ENCODE results near the gene KIF1A. TPM values are rescaled to one million over a fixed set of nuclear protein-coding genes. Genes with fewer than 3 reads are reported as not detected.

KIF1A gene
- total RNA-seq, 1 experiment from 2014 or later, result 279 TPM

DNA sequence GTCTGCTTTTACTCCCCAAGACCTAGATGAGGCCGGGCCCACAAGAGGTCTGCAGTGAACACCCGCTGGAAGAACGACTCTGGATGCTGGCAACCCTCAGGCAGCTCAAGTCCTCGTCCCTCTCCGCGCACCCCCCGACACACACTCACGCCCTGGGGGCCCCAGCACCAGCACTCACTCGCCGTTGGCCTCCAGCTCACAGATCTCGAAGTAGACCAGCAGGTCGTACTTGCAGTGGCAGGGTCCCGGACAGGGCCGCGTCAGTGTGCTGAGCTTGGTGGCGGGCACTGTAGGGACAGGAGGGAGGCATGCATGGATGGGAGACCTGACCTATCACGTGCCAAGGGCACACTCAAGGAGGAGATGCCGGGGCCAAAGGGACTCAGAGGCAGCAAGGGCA is 78.9 kb downstream of the KIF1A start:
- ATAC-seq (no peak), DNase-seq (ENCODE audit: low spot score) (no peak)
- Mint-ChIP-seq H3K27ac (no peak overlapping the region), H3K27me3 (ENCODE audit: low read depth) (no peaks in the 10 kb centered on the region), H3K4me1 (no peaks in the 10 kb centered on the region), H3K36me3 (peaks cover 53% of the 10 kb centered on the region), H3K9me3 (no peaks in the 10 kb centered on the region), H3K4me3 (no peak overlapping the region)
- POLR2A ChIA-PET, result no interaction called here
- TF ChIP-seq FOXJ3 (CRISPR knock-in tag; IDR thresholded peaks at IDR 0.05; ENCODE audit: borderline replicate concordance) (no peak), E2F1 (CRISPR knock-in tag; IDR thresholded peaks at IDR 0.05) (no peak), TP53 (CRISPR knock-in tag; IDR thresholded peaks at IDR 0.05) (no peak), GTF2I (CRISPR knock-in tag; conservative IDR thresholded peaks at IDR 0.05) (no peak), MXD4 (CRISPR knock-in tag; IDR thresholded peaks at IDR 0.05; ENCODE audit: borderline replicate concordance) (no peak), ZNF232 (CRISPR knock-in tag; IDR thresholded peaks at IDR 0.05) (no peak), ZNF671 (CRISPR knock-in tag; IDR thresholded peaks at IDR 0.05) (no peak), SMAD3 (CRISPR knock-in tag; IDR thresholded peaks at IDR 0.05; ENCODE audit: borderline replicate concordance) (no peak)
- CTCF ChIA-PET, result no interaction called here

DNA sequence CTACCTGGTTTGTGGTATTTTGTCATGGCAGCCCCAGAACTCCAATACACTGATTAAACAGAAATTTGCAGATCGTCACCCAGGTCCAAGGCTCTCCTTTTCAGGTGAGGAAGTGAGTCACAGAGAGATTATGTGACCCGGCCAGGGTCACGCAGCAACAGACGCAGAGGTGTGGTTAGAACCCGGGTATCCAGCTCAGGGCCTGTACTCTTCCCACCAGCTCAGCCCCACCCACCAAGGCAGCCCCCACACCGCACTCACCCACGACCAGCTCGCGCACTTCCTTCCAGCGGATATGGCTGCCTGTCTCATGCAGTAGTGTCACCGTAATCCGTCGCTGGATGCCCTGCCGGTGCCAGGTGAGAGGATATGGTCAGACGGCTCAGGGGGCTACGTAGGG is 80.2 kb downstream of the KIF1A start:
- Mint-ChIP-seq H3K36me3 (peaks cover 44% of the 10 kb centered on the region), H3K4me3 (no peak overlapping the region), H3K4me1 (no peaks in the 10 kb centered on the region), H3K27ac (no peak overlapping the region), H3K9me3 (no peaks in the 10 kb centered on the region), H3K27me3 (ENCODE audit: low read depth) (no peaks in the 10 kb centered on the region)
- DNase-seq (ENCODE audit: low spot score) (no peak), ATAC-seq (no peak)
- no peak for TF ChIP-seq TP53 (CRISPR knock-in tag; IDR thresholded peaks at IDR 0.05)
- no peak for TF ChIP-seq ZNF671 (CRISPR knock-in tag; IDR thresholded peaks at IDR 0.05)
- TF ChIP-seq, protein P1, sequence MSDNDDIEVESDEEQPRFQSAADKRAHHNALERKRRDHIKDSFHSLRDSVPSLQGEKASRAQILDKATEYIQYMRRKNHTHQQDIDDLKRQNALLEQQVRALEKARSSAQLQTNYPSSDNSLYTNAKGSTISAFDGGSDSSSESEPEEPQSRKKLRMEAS (CRISPR knock-in tag; IDR thresholded peaks at IDR 0.05), result no peak
- TF ChIP-seq ETV6 (CRISPR knock-in tag; IDR thresholded peaks at IDR 0.05), result no peak
- POLR2A ChIA-PET, result no interaction called here
- CTCF ChIA-PET, result no interaction called here

DNA sequence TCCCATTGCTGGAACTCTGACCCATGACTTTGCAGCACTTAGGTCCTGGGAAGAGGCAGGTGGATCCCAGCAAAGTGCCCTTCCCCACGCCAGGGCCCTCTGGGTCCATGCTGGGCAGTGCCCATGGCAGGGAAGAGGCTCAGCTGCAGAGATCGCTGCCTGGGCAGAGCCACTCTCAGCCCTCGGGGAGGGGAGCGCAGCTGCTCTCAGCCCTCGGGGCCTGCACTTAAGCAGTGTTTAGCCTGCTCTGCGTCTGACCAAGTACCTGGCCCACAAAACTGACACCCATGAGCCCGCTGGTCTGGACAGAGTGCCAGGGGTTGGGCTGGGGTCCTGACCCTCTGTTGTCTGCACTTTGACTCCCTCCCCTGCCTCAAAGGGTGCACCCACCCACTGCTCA is 82.1 kb downstream of the KIF1A start:
- Mint-ChIP-seq H3K9me3 (no peaks in the 10 kb centered on the region), H3K27me3 (ENCODE audit: low read depth) (no peaks in the 10 kb centered on the region), H3K27ac (no peak overlapping the region), H3K4me3 (no peak overlapping the region), H3K36me3 (peaks cover 44% of the 10 kb centered on the region), H3K4me1 (no peaks in the 10 kb centered on the region)
- DNase-seq (ENCODE audit: low spot score) (no peak), ATAC-seq (no peak)
- TF ChIP-seq RORB (CRISPR knock-in tag; IDR thresholded peaks at IDR 0.05), result no peak
- POLR2A ChIA-PET, result no interaction called here
- CTCF ChIA-PET, result no interaction called here

DNA sequence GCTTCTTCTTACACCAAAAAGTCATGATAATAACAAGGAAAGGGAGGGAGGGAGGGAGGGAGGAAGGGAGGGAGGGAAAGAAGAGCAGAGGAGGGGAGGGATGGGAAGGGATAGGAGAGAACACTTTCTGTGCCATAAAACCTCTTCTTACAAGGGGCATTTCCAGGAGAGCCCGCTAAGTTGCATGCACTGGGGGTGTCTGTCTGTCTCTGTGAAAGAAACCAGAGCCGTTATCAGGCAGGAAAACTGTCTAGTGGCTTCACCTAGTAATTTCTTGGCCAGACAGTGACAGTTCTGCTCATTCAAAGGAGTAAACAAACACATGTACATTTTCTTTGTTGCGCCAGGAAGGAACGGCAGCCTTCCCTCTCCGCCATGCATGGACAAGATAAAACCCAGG is 82.5 kb downstream of the KIF1A start:
- ChIA-PET POLR2A (no interaction called here), CTCF (no interaction called here)
- H3K4me1 Mint-ChIP-seq, result no peaks in the 10 kb centered on the region
- peaks cover 43% of the 10 kb centered on the region for H3K36me3 Mint-ChIP-seq
- H3K9me3 Mint-ChIP-seq, result no peaks in the 10 kb centered on the region
- no peak for TF ChIP-seq HMGXB4 (CRISPR knock-in tag; IDR thresholded peaks at IDR 0.05)
- no peak for TF ChIP-seq ZNF317 (CRISPR knock-in tag; IDR thresholded peaks at IDR 0.05; ENCODE audit: borderline replicate concordance, low read depth)
- TF ChIP-seq RORB (CRISPR knock-in tag; IDR thresholded peaks at IDR 0.05), result no peak
- TF ChIP-seq GRHL2 (CRISPR knock-in tag; IDR thresholded peaks at IDR 0.05; ENCODE audit: insufficient replicate concordance, severe bottlenecking), result no peak
- TF ChIP-seq MYBL2 (CRISPR knock-in tag; IDR thresholded peaks at IDR 0.05), result no peak
- no peak for TF ChIP-seq GABPB1 (CRISPR knock-in tag; IDR thresholded peaks at IDR 0.05)
- TF ChIP-seq, protein P1 (CRISPR knock-in tag; IDR thresholded peaks at IDR 0.05), result no peak
- TF ChIP-seq RELA (CRISPR knock-in tag; IDR thresholded peaks at IDR 0.05; ENCODE audit: borderline replicate concordance), result no peak
- no peak for TF ChIP-seq SOX15 (CRISPR knock-in tag; IDR thresholded peaks at IDR 0.05)
- TF ChIP-seq ESRRA (CRISPR knock-in tag; IDR thresholded peaks at IDR 0.05; ENCODE audit: borderline replicate concordance), result no peak
- no peak for TF ChIP-seq TCF7 (CRISPR knock-in tag; IDR thresholded peaks at IDR 0.05; ENCODE audit: low read depth)
- no peak for TF ChIP-seq NFYB (CRISPR knock-in tag; conservative IDR thresholded peaks at IDR 0.05; ENCODE audit: low read depth)
- TF ChIP-seq, protein P2, sequence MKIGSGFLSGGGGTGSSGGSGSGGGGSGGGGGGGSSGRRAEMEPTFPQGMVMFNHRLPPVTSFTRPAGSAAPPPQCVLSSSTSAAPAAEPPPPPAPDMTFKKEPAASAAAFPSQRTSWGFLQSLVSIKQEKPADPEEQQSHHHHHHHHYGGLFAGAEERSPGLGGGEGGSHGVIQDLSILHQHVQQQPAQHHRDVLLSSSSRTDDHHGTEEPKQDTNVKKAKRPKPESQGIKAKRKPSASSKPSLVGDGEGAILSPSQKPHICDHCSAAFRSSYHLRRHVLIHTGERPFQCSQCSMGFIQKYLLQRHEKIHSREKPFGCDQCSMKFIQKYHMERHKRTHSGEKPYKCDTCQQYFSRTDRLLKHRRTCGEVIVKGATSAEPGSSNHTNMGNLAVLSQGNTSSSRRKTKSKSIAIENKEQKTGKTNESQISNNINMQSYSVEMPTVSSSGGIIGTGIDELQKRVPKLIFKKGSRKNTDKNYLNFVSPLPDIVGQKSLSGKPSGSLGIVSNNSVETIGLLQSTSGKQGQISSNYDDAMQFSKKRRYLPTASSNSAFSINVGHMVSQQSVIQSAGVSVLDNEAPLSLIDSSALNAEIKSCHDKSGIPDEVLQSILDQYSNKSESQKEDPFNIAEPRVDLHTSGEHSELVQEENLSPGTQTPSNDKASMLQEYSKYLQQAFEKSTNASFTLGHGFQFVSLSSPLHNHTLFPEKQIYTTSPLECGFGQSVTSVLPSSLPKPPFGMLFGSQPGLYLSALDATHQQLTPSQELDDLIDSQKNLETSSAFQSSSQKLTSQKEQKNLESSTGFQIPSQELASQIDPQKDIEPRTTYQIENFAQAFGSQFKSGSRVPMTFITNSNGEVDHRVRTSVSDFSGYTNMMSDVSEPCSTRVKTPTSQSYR (CRISPR knock-in tag; IDR thresholded peaks at IDR 0.05), result no peak
- TF ChIP-seq KAT7 (CRISPR knock-in tag; IDR thresholded peaks at IDR 0.05; ENCODE audit: borderline replicate concordance), result no peak
- no peak overlapping the region; the same call in 1 of the 2 replicates for H3K27ac Mint-ChIP-seq
- H3K27me3 Mint-ChIP-seq (ENCODE audit: low read depth), result no peaks in the 10 kb centered on the region
- ATAC-seq, result no peak
- no peak for DNase-seq (ENCODE audit: low spot score)
- H3K4me3 Mint-ChIP-seq, result no peak overlapping the region
